Stimulated activated CD8-positive, alpha-beta memory T cell treated with anti-CD3 and anti-CD28 coated beads, Interleukin-15, amount 100 ng/mL, for 4 hours (primary cell): ENCODE data around the gene MAGI3.
"Not testable (repeated sequence)": the region's sequence is repeated elsewhere in the genome, so short reads cannot be mapped to it uniquely, and the experiment has no call there.

Experiments used
- DNase-seq, 2 donors: peaks; one replicate each; pipeline ENCODE4 v3.0.0-alpha.2; 2020; ENCODE audit warnings: low read depth in 2 of 2

Gene MAGI3

GRCh38 chr1:113691184-113691583 is 300.9 kb downstream of the MAGI3 start:
- DNase-seq, result no peak

- DNase-seq, result no peak
Measured at GRCh38 chr1:113692342-113692741, 302.0 kb downstream of the MAGI3 start.

- DNase-seq, result no peak
Measured at GRCh38 chr1:113692824-113693431, 302.6 kb downstream of the MAGI3 start.

- DNase-seq, result no peak
Measured at GRCh38 chr1:113694910-113695309, 304.6 kb downstream of the MAGI3 start.

- DNase-seq, result no peak
Measured at GRCh38 chr1:113701429-113701828, 311.1 kb downstream of the MAGI3 start.

GRCh38 chr1:113714606-113715269 is 324.4 kb downstream of the MAGI3 start:
- DNase-seq, result no peak

GRCh38 chr1:113717506-113717905 is 327.2 kb downstream of the MAGI3 start:
- not testable (repeated sequence) for DNase-seq

GRCh38 chr1:113718621-113719020 is 328.3 kb downstream of the MAGI3 start:
- not testable (repeated sequence) for DNase-seq

GRCh38 chr1:113721010-113721409 is 330.7 kb downstream of the MAGI3 start:
- DNase-seq, result no peak

- no peak for DNase-seq
Measured at GRCh38 chr1:113732802-113733201, 342.5 kb downstream of the MAGI3 start.

GRCh38 chr1:113734357-113735055 is 344.2 kb downstream of the MAGI3 start:
- DNase-seq, result no peak
